ENCODE data around the gene CDC25C.

The CDC25C gene

GRCh38 chr5:138331449-138332368 lies at the start of gene CDC25C:
Gene CDC25C, minus strand, starts transcription at chr5:138331804. Its CDS starts 624 bp downstream, at chr5:138331180.
- TF ChIP-seq ZNF274 (IDR thresholded peaks at IDR 0.05; ENCODE audit: low read depth, low read length) = no peak
- H3K4me3 ChIP-seq (ENCODE audit: low read length) = peak within 1 kb of the TSS; percentile 89

GRCh38 chr5:138372653-138373052 lies 41.0 kb upstream of the CDC25C start:
- no peak for TF ChIP-seq ZNF274 (IDR thresholded peaks at IDR 0.05; ENCODE audit: low read depth, low read length)
- H3K4me3 ChIP-seq (ENCODE audit: low read length) = no peak overlapping the region

GRCh38 chr5:138372225-138372624 lies 40.6 kb upstream of the CDC25C start:
- TF ChIP-seq ZNF274 (IDR thresholded peaks at IDR 0.05; ENCODE audit: low read depth, low read length) = no peak
- H3K4me3 ChIP-seq (ENCODE audit: low read length) = no peak overlapping the region

GRCh38 chr5:138371454-138371853 lies 39.9 kb upstream of the CDC25C start:
- H3K4me3 ChIP-seq (ENCODE audit: low read length) = no peak overlapping the region
- no peak for TF ChIP-seq ZNF274 (IDR thresholded peaks at IDR 0.05; ENCODE audit: low read depth, low read length)

GRCh38 chr5:138370537-138370936 lies 38.9 kb upstream of the CDC25C start:
- TF ChIP-seq ZNF274 (IDR thresholded peaks at IDR 0.05; ENCODE audit: low read depth, low read length) = no peak
- H3K4me3 ChIP-seq (ENCODE audit: low read length) = no peak overlapping the region

- no peak for TF ChIP-seq ZNF274 (IDR thresholded peaks at IDR 0.05; ENCODE audit: low read depth, low read length)
- H3K4me3 ChIP-seq (ENCODE audit: low read length) = no peak overlapping the region
Measured at GRCh38 chr5:138369706-138370105, 38.1 kb upstream of the CDC25C start.

GRCh38 chr5:138369261-138369660 lies 37.7 kb upstream of the CDC25C start:
- no peak overlapping the region for H3K4me3 ChIP-seq (ENCODE audit: low read length)
- TF ChIP-seq ZNF274 (IDR thresholded peaks at IDR 0.05; ENCODE audit: low read depth, low read length) = no peak

- no peak overlapping the region for H3K4me3 ChIP-seq (ENCODE audit: low read length)
- no peak for TF ChIP-seq ZNF274 (IDR thresholded peaks at IDR 0.05; ENCODE audit: low read depth, low read length)
Measured at GRCh38 chr5:138366632-138367382, 35.2 kb upstream of the CDC25C start.

GRCh38 chr5:138364576-138364975 lies 33.0 kb upstream of the CDC25C start:
- no peak overlapping the region for H3K4me3 ChIP-seq (ENCODE audit: low read length)
- no peak for TF ChIP-seq ZNF274 (IDR thresholded peaks at IDR 0.05; ENCODE audit: low read depth, low read length)

- no peak overlapping the region for H3K4me3 ChIP-seq (ENCODE audit: low read length)
- TF ChIP-seq ZNF274 (IDR thresholded peaks at IDR 0.05; ENCODE audit: low read depth, low read length) = no peak
Measured at GRCh38 chr5:138360941-138361452, 29.4 kb upstream of the CDC25C start.

GRCh38 chr5:138359621-138360020 lies 28.0 kb upstream of the CDC25C start:
- no peak overlapping the region for H3K4me3 ChIP-seq (ENCODE audit: low read length)
- no peak for TF ChIP-seq ZNF274 (IDR thresholded peaks at IDR 0.05; ENCODE audit: low read depth, low read length)

- no peak for TF ChIP-seq ZNF274 (IDR thresholded peaks at IDR 0.05; ENCODE audit: low read depth, low read length)
- peak overlapping the region; percentile 100; the same call in 1 of the 2 replicates for H3K4me3 ChIP-seq (ENCODE audit: low read length)
Measured at GRCh38 chr5:138354926-138355378, 23.3 kb upstream of the CDC25C start.

- TF ChIP-seq ZNF274 (IDR thresholded peaks at IDR 0.05; ENCODE audit: low read depth, low read length) = no peak
- peak overlapping the region; percentile 100 for H3K4me3 ChIP-seq (ENCODE audit: low read length)
Measured at GRCh38 chr5:138354387-138354786, 22.8 kb upstream of the CDC25C start.

GRCh38 chr5:138353560-138354080 lies 22.0 kb upstream of the CDC25C start:
- no peak for TF ChIP-seq ZNF274 (IDR thresholded peaks at IDR 0.05; ENCODE audit: low read depth, low read length)
- peak overlapping the region; percentile 100 for H3K4me3 ChIP-seq (ENCODE audit: low read length)

Measured in GM08714 (cell line).